Suppressor macrophage treated with lipopolysaccharide for 4 hours (primary cell): ENCODE measurements around the gene AGBL1.

Experiments
- DNase-seq: peaks from one replicate; pipeline ENCODE4 v3.0.0-alpha.2; 2020

AGBL1 gene

DNA sequence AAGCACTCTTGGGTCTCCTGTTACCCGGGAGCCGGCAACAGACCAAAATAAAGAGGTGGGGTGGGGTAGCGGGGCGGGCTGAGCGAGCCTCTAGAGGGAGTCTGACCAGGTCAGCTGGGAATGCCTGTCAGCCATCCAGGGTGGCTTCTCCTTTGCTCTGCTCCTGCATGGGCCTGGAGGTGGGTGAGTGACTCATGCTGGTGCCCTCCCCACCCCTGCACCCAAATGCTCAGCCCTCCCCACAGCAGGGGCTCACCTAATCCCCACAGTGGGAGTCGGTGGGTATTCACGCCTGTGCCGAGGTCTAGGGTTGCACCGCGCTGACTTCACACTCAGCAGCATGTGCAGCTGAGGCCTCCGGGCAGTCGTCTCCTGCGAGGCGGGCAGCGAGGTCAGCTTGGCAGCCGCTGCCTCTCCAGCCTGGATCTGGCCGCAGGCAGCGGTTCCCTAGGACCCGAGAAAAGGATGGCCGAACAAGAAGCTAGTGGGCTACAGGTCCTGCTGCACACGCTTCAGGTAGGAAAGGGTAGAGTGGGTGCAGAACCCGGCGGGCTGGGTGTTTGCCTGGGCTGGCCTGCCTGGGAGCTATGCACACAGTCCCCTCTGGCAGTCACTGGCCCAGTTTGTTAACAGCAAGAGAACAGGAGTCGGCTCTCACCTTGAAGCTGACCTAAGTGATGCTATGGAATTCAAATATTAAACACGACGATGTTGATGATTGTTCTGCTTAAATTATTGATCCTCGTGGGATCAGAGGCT is at the start of gene AGBL1:
TSS of gene AGBL1 (plus strand) at position 364 of the 759 bp plus-strand sequence.
- DNase-seq, result no peak

- no peak for DNase-seq
Observed at GRCh38 chr15:86034904-86035303, 44.8 kb upstream of the AGBL1 start.

- no peak for DNase-seq
Observed at GRCh38 chr15:86036243-86036642, 43.4 kb upstream of the AGBL1 start.

GRCh38 chr15:86038491-86038890 is 41.2 kb upstream of the AGBL1 start:
- no peak for DNase-seq

GRCh38 chr15:86040356-86041033 is 39.2 kb upstream of the AGBL1 start:
- DNase-seq, result no peak

DNA sequence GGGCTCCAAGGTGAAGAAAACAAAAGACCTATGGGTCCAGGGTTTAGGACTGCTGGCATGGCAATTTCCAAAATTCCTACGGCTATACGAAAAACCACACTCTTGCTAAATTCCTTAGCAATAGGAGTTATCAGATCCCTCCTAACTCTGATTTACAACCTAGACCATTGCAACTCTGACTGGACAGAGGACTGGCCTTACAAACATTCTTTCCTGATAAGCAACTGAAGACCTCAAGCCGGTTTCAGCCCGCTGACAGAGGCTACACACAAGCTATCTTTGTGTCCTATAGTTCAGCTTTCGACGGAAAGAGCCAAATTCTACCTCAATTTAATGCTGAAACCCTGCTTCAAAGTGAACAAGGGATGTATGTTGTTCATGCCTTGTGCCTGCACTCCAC is 38.3 kb upstream of the AGBL1 start:
- DNase-seq, result no peak

DNA sequence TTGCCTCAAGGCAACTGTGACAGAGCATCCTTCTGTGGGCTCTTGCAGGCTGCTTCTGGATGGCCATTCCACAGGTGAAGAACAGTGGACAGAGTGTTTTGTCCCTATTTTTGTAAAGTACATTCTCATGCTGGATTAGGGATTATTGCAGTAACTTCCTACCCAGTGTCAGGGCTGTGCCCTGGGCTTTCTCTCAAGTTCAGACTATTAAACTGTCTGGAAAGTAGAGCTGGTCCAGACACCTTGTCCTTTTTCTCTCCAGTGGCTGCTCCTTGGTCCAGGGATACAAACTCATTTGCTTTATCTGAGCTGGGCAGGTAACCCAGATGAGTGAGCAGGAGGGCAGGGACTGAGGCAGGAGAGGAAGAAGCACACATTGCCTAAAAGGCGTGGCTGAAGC is 37.4 kb upstream of the AGBL1 start:
- DNase-seq, result no peak

GRCh38 chr15:86044981-86045380 is 34.7 kb upstream of the AGBL1 start:
- DNase-seq, result no peak

GRCh38 chr15:86054338-86054737 is 25.3 kb upstream of the AGBL1 start:
- no peak for DNase-seq

DNA sequence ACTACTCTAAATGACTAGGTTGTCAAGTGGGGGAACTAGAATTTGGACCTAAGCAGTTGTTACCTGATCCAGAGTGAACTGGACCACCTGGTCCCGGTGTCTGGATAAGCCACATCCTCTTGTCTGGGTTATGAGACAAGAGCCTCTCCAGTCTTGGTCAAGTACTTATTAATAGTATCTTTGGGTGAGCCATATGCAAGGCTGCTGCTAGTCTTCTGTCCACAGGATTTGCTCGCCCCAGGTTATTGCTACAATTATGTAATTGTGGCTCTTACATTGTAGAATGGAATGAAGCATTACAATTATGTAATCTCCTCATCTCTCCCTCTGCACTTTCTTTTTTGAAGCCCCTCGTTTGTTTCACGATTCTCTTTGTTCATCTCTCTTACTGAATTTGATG is 24.0 kb upstream of the AGBL1 start:
- DNase-seq, result no peak

DNA sequence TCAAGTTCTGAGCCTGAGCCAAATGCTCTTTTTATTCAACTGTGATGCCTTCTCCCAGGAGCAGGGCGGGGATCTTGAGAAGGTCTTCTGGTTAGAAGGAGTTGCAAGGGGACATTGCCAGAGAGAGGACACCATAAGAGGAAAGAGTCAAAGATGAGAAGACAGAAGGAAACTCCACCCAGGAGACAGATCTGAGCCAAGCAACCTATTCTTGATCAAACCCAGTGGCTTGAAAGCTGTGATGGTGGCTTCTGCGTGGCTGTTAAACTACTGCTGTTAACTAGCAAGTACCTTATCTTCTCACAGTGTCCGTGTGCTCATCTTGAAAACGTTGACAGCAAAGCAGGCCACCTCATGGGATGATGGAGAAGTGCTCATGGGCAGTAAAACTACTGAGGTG is 19.8 kb upstream of the AGBL1 start:
- no peak for DNase-seq

- DNase-seq, result no peak
Observed at GRCh38 chr15:86060674-86061073, 19.0 kb upstream of the AGBL1 start.

GRCh38 chr15:86061581-86061980 is 18.1 kb upstream of the AGBL1 start:
- DNase-seq, result no peak

GRCh38 chr15:86062646-86063243 is 16.9 kb upstream of the AGBL1 start:
- no peak for DNase-seq

- DNase-seq, result no peak
Observed at GRCh38 chr15:86063356-86064095, 16.1 kb upstream of the AGBL1 start.

DNA sequence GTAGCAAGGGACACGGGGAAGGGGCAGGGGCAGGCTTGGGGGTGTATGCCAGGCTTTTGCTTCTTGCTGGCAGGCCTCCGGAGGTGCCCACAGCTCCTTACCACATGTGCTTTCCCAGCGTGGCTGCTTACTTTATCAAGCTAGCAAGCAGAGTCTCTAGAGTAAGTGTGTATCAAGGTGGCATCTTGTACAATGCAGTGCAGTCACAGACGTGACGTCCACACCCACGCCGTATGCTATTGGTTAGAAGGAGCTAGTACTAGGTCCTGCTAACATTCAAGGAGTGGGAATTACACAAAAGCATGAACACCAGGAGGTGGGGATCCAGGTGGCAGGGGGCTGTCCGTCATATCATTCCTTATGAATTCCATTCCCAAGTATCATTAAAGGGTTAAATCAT is 15.3 kb upstream of the AGBL1 start:
- DNase-seq, result no peak

- DNase-seq, result no peak
Observed at GRCh38 chr15:86066174-86066834, 13.4 kb upstream of the AGBL1 start.

DNA sequence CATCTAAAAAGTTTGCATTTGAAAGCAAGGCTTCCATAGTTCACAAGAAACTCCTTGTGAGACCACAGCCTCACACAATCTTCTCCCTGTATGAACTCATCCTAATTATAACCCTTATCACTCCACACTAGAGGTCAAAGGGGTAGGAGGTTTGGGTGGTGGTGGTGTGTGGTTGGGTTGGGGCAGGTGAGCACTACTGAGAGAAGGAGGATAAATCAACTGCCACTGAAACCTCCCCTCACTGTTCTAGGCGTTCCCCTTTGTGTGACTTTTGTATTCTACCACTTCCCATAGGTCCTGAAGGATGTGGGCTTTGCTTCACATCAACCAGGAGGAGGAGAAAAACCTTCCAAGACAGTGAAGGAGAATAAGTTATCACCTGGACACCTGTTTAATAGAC is 6.4 kb upstream of the AGBL1 start:
- no peak for DNase-seq

GRCh38 chr15:86076468-86076867 is 3.2 kb upstream of the AGBL1 start:
- DNase-seq, result no peak

- DNase-seq, result no peak
Observed at GRCh38 chr15:86077070-86077469, 2.6 kb upstream of the AGBL1 start.

DNA sequence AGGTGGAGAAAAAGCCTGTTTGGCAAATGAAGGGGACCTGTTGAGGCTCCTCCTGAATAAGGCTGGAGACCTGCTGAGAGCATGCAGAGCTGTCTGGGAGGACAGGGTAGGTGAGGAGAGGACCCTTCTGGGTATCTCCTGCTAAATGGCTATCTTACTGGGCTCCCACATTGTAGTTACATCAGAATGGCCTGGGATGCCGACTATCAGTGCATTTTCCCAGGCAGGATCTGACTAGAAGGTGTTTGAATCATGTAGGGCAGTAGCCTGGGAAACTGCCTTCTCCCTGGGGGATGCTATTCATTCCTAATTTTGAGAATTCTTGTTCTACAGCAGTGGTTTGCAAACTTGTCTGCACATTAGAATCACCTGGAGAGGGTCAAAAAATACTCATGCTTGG is 631 bp downstream of the AGBL1 start:
- DNase-seq, result no peak

DNA sequence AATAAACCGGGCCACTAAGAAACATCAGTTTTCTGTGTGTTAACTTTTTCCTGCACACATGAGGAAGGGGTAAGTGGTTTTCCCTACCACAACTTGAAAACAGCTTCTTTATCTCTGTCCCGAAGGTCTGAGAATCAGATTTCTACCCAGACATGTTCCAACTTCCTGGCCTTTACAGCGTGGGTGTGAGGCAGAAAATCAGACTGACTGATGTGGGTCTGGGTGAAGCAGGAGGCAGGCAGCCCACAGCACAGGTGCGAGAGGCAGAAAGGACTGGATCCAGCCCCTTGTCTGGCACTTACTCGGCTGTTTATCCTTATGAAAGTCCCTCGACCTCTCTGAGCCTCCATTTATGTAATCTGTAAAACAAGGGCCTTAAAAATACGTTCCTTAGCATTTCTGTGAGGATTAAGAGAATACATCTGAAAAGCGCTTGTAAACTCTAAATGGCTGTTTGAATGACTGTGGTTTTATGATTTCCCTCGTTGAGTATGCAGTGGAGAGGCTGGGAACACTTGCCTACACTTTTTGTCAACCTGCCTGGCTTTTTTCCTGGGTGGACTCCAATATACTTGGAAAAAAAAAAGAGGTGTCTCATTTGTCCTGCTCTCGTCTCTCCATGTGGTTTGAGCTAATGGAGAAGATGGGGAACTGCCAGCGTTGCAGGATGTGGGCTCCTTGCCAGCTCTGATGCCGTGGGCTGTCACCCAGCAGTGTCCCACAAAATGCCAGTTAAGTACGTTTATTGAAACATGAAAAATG is 3.1 kb downstream of the AGBL1 start:
- no peak for DNase-seq
